ENCODE data around the gene ATP5MG. TPM values are rescaled to one million over a fixed set of nuclear protein-coding genes. Genes with fewer than 3 reads are reported as not detected.
"Not testable (repeated sequence)": the region's sequence is repeated elsewhere in the genome, so short reads cannot be mapped to it uniquely, and the experiment has no call there.

The ATP5MG gene
- total RNA-seq, 1 donor from 2014 or later, result 199 TPM

DNA sequence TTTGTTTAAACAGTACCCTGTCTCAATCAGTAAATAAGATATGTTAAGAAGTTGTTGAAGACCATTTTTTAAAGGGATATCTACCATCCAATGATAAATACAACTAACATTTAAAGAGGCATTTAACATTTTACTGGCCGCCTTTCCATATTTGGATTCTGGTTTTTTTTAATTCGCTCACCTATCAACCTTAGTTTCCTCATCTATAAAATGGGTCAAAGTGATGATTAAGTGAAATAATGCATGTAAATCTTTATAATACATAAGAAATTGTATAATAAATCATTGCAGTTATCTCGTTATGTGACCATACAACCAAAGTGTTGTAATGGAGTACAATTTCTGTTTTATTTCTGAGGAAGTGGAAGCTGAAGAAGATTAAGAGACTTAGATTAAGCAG is 17.7 kb upstream of the ATP5MG start:
- intact Hi-C loops (cut with micrococcal nuclease), result no loop called here
- peaks cover 86% of the 10 kb centered on the region for H3K36me3 Mint-ChIP-seq (ENCODE audit: low read depth)
- H3K27ac Mint-ChIP-seq, result no peak overlapping the region

DNA sequence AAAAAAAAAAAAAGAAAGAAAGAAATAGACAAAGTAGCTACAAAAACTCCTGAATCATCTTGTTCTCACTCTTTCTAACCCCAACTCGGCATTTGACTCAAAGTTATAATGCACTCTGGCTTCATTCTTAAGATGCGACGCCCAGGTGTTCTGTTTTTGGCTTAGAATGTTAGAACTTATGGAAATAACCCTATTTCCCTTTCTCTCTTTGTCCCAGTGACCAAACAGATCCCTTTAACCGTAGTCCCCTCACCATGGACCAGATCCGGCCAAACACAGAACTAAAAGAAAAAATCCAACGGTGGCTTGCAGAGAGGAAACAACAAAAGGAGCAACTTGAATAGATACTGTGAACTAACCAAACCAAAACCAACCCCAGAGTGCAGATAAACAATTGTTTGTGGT is 5.3 kb upstream of the ATP5MG start:
- Mint-ChIP-seq H3K27me3 (no peaks in the 10 kb centered on the region), H3K27ac (no peak overlapping the region), H3K9me3 (no peaks in the 10 kb centered on the region), H3K4me1 (peaks cover 25% of the 10 kb centered on the region), H3K36me3 (ENCODE audit: low read depth) (peaks cover 40% of the 10 kb centered on the region), H3K4me3 (no peak overlapping the region)
- ATAC-seq (ENCODE audit: low read depth) (no peak), DNase-seq (no peak)
- ChIA-PET CTCF (no interaction called here), POLR2A (no interaction called here)
- TF ChIP-seq CTCF (IDR thresholded peaks at IDR 0.05), result no peak
- intact Hi-C loops (cut with micrococcal nuclease), result no loop called here

More for the DNA sequence above, 17.7 kb upstream of the ATP5MG start:
- no peak for ATAC-seq (ENCODE audit: low read depth)
- Mint-ChIP-seq H3K9me3 (no peaks in the 10 kb centered on the region), H3K4me1 (no peaks in the 10 kb centered on the region), H3K4me3 (no peak overlapping the region), H3K27me3 (no peaks in the 10 kb centered on the region)
- no peak for DNase-seq
- ChIA-PET POLR2A (no interaction called here), CTCF (no interaction called here)
- no peak for TF ChIP-seq CTCF (IDR thresholded peaks at IDR 0.05)

- Mint-ChIP-seq H3K27ac (no peak overlapping the region), H3K27me3 (no peaks in the 10 kb centered on the region), H3K4me3 (no peak overlapping the region), H3K36me3 (ENCODE audit: low read depth) (peaks cover 46% of the 10 kb centered on the region), H3K9me3 (no peaks in the 10 kb centered on the region), H3K4me1 (peaks cover 36% of the 10 kb centered on the region)
- CTCF ChIA-PET, result interaction anchor here (1.2 kb wide), 1 partner anchor 91 kb away, joined by 3 read pairs; no protein-coding TSS in a partner anchor
- TF ChIP-seq CTCF (IDR thresholded peaks at IDR 0.05), result no peak
- intact Hi-C loops (cut with micrococcal nuclease), result no loop called here
- POLR2A ChIA-PET, result interaction anchor here (1.6 kb wide), 1 partner anchor 38 kb away, joined by 8 read pairs; the partner anchor contains the start of gene KMT2A
- no peak for ATAC-seq (ENCODE audit: low read depth)
- DNase-seq, result no peak
Observed at GRCh38 chr11:118397448-118397847, 4.0 kb upstream of the ATP5MG start.

GRCh38 chr11:118398791-118399559 is 2.4 kb upstream of the ATP5MG start:
- ChIA-PET CTCF (interaction anchor here (1.9 kb wide), 1 partner anchor 89 kb away, joined by 12 read pairs; no protein-coding TSS in a partner anchor), POLR2A (interaction anchor here (1.6 kb wide), 1 partner anchor 37 kb away, joined by 8 read pairs; the partner anchor contains the start of gene KMT2A)
- peak overlapping the region; percentile 100 for H3K27ac Mint-ChIP-seq
- no peaks in the 10 kb centered on the region for H3K27me3 Mint-ChIP-seq
- intact Hi-C loops (cut with micrococcal nuclease), result no loop called here
- DNase-seq (no peak), ATAC-seq (ENCODE audit: low read depth) (peak; percentile 28)
- peak overlapping the region; percentile 97 for H3K4me3 Mint-ChIP-seq
- H3K4me1 Mint-ChIP-seq, result peaks cover 43% of the 10 kb centered on the region
- peaks cover 33% of the 10 kb centered on the region for H3K36me3 Mint-ChIP-seq (ENCODE audit: low read depth)
- no peaks in the 10 kb centered on the region for H3K9me3 Mint-ChIP-seq
- no peak for TF ChIP-seq CTCF (IDR thresholded peaks at IDR 0.05)

DNA sequence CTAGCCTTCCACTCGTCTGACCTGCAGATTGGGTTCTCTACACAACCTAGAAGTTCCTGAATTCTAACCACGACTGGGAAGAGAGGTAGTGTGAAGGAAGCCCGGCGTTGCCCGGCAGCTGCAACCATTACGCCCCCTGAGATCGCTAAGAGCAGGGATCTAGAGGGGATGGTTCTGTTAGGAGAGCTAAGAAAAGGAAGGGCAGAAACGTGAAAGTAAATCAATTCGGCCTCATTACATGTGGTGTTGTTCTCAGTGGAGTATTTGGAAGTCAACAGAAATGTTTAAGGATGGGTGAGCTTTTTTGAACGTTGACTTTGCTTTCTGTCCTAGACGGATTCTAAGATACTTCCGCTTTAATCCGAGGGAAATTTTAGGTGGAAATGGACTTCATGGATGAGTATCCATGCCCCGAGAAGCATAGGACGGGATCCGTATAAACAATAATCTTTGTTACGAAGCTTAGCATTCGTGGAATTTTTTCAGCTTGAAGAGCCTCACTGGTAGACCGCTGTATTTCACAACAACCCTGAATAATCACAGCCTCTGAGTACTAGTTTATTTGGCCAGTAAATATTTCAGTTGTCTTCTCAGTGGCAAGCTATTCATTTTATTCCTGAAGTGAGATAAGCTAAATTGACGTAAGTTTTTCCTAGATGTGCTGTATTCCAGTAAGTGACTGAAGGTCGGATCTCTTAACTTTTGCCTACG is 629 bp downstream of the ATP5MG start:
- H3K27ac Mint-ChIP-seq, result peak overlapping the region; percentile 100
- H3K4me1 Mint-ChIP-seq, result peaks cover 58% of the 10 kb centered on the region
- ATAC-seq (ENCODE audit: low read depth), result no peak
- peak overlapping the region; percentile 97 for H3K4me3 Mint-ChIP-seq
- H3K9me3 Mint-ChIP-seq, result no peaks in the 10 kb centered on the region
- H3K27me3 Mint-ChIP-seq, result no peaks in the 10 kb centered on the region
- TF ChIP-seq CTCF (IDR thresholded peaks at IDR 0.05), result no peak
- H3K36me3 Mint-ChIP-seq (ENCODE audit: low read depth), result peaks cover 31% of the 10 kb centered on the region
- ChIA-PET CTCF (interaction anchor here (0.7 to 1.6 kb wide), 4 partner anchors 32 to 203 kb away, joined by 3 to 6 read pairs (median 6); no protein-coding TSS in a partner anchor), POLR2A (interaction anchor here (0.7 to 2.9 kb wide), 10 partner anchors 16 to 594 kb away, joined by 3 to 30 read pairs (median 4); partner anchors contain the start of gene KMT2A)
- intact Hi-C loops (cut with micrococcal nuclease), result loop anchor here (1.0 to 2.0 kb wide), 5 partner anchors 34 to 171 kb away; partner anchors contain the start of genes ARCN1, KMT2A and UBE4A
- DNase-seq, result no peak

- intact Hi-C loops (cut with micrococcal nuclease); DNase-seq; ATAC-seq (ENCODE audit: low read depth); H3K9me3 Mint-ChIP-seq; H3K27me3 Mint-ChIP-seq: not testable (repeated sequence)
- Mint-ChIP-seq H3K36me3 (ENCODE audit: low read depth) (peaks cover 34% of the 10 kb centered on the region), H3K27ac (peak overlapping the region; percentile 100), H3K4me3 (peak overlapping the region; percentile 97), H3K4me1 (peaks cover 58% of the 10 kb centered on the region)
- ChIA-PET POLR2A (interaction anchor here (0.7 to 2.9 kb wide), 7 partner anchors 28 to 594 kb away, joined by 3 to 30 read pairs (median 4); partner anchors contain the start of gene KMT2A), CTCF (interaction anchor here (0.7 to 1.6 kb wide), 3 partner anchors 32 to 204 kb away, joined by 3 to 6 read pairs (median 6); no protein-coding TSS in a partner anchor)
Observed at GRCh38 chr11:118402594-118402993, 1.2 kb downstream of the ATP5MG start.
